HG03095 (cell line): Measurements from ENCODE around the gene NVL.
"Not testable (repeated sequence)": the region's sequence is repeated elsewhere in the genome, so short reads cannot be mapped to it uniquely, and the experiment has no call there.

ENCODE experiments used
- ATAC-seq: cut with Tn5 transposase; IDR thresholded peaks from one replicate; pipeline ENCODE4 v1.9.1; 2021; ENCODE audit warnings: moderate library complexity; ENCODE audit not compliant: unreplicated experiment

The NVL gene

GRCh38 chr1:224338150-224338838 is 8.3 kb upstream of the NVL start:
- no peak for ATAC-seq

- no peak for ATAC-seq
Observed at GRCh38 chr1:224333939-224334786, 4.2 kb upstream of the NVL start.

- ATAC-seq: peak; percentile 47
Observed at GRCh38 chr1:224333309-224333926, 3.4 kb upstream of the NVL start.

- ATAC-seq: no peak
Observed at GRCh38 chr1:224331824-224332223, 1.9 kb upstream of the NVL start.

GRCh38 chr1:224331326-224331725 is 1.4 kb upstream of the NVL start:
- ATAC-seq: no peak

- ATAC-seq: no peak
Observed at GRCh38 chr1:224329484-224329841, 509 bp downstream of the NVL start.

- ATAC-seq: no peak
Observed at GRCh38 chr1:224328644-224329043, 1.3 kb downstream of the NVL start.

GRCh38 chr1:224325959-224326358 is 4.0 kb downstream of the NVL start:
- no peak for ATAC-seq

- no peak for ATAC-seq
Observed at GRCh38 chr1:224321706-224322105, 8.3 kb downstream of the NVL start.

GRCh38 chr1:224317383-224318045 is 12.5 kb downstream of the NVL start:
- ATAC-seq: no peak

GRCh38 chr1:224312025-224312424 is 17.9 kb downstream of the NVL start:
- no peak for ATAC-seq

- ATAC-seq: not testable (repeated sequence)
Observed at GRCh38 chr1:224311503-224311902, 18.5 kb downstream of the NVL start.

- no peak for ATAC-seq
Observed at GRCh38 chr1:224308064-224308463, 21.9 kb downstream of the NVL start.

- ATAC-seq: no peak
Observed at GRCh38 chr1:224304767-224305166, 25.2 kb downstream of the NVL start.

GRCh38 chr1:224302947-224303346 is 27.0 kb downstream of the NVL start:
- ATAC-seq: no peak

- ATAC-seq: no peak
Observed at GRCh38 chr1:224301391-224301790, 28.6 kb downstream of the NVL start.

- no peak for ATAC-seq
Observed at GRCh38 chr1:224300346-224300745, 29.6 kb downstream of the NVL start.

- no peak for ATAC-seq
Observed at GRCh38 chr1:224298346-224299330, 31.3 kb downstream of the NVL start.

GRCh38 chr1:224294775-224295174 is 35.2 kb downstream of the NVL start:
- ATAC-seq: no peak

- ATAC-seq: no peak
Observed at GRCh38 chr1:224292419-224292818, 37.6 kb downstream of the NVL start.
